Stimulated activated CD8-positive, alpha-beta memory T cell treated with anti-CD3 and anti-CD28 coated beads, Interleukin-12 subunit alpha, Interleukin-12 subunit beta, amount 100 ng/mL, for 24 hours (primary cell): ENCODE data around the gene TMEM178B.

Experiments used
- DNase-seq: peaks from one replicate; pipeline ENCODE4 v3.0.0-alpha.2; 2020; ENCODE audit errors: extremely low read depth

TMEM178B gene

DNA sequence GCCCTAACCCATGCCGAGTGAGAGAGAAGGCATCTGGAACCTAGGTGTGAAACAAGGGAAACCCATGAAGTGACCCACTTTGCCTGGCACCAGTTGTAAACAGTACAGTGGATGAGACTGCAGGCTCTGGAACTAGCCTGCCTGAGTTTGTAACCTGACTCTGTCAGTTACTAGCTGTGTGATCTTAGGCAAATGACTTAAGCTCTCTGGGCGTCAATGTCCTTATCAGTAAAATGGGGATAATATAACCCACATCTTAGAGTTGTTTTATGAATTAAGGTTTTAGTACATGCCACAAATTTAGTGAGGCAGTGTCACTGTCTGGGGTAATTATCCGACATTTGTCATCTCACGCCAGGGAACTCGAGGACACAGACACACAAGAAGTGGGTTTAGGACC, 394.5 kb downstream of the TMEM178B start:
- no peak for DNase-seq

DNA sequence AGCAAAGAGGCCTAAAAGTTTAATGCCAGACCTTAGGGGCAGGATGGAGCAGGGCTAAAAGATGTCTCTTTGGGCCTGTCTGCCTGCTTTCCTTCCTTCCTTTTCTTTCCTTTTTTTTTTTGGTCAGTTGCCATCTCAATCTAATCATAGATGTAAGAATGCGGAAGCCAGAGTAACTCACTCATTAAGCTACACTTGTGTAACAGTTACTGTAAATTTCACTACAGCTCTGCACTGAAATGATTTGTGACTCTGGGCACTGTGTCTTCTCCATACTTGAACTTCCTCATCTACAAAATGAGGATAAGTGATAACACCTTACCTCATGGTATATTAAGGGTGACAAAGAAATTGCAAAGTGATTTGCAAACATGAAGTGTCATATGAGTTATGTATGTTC, 401.8 kb downstream of the TMEM178B start:
- DNase-seq: no peak

DNA sequence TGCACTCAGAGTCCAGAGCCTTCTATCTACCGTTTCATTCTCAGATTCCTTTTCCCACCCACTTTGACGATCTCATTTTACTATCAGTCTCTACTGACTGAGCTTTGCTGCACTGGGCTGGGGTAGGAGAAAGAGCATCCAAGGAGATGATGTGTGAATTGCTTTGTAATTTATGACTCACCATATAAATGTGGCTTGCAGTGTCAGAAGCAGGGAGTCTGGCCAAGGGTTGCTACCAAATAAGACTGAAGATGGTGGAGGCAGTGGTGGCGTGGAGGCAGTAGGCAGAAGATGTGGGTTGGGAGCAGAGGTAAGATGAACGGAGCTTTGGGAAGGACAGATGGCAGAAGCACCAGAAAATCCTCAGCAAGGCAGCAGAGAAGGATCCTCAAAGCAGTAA, 404.0 kb downstream of the TMEM178B start:
- no peak for DNase-seq

DNA sequence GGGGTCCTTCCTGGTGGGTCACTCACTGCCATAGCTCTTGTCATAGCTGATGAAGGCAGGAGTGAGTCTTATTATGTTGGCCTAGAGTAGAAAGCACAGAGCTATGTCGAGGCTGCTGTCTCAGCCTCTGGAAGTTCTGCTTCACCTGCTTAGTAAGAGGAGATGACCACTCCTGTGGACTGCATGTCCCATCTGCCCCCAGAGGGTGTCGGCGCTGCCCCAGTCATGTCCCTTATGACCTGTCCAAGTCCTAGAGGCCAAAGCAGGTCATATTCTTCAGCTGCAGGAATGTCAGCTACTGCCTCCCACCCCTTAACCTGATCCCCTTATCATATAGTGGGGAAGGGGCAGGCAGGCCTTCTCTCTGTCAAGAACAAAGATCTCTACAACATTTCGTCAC, 405.0 kb downstream of the TMEM178B start:
- DNase-seq: no peak

DNA sequence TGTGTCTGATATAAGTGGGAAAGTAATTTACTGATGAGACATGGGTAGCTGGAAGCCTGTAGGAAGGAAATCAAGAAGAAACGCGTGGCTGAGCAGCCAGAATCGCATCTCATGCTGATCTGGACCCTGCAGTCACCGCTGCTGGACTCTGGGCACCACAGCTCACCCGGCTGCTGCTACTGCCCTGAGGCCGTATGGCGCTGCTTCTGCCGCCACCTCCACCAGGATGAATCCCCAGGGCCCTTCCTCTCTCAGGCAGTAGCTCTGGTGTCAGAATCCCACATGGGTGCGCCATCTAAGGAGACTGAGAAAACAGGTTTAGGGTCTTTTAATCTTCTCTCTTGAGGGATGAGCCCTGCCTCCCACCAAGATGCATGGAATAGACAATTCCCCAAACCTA, 407.1 kb downstream of the TMEM178B start:
- DNase-seq: no peak

DNA sequence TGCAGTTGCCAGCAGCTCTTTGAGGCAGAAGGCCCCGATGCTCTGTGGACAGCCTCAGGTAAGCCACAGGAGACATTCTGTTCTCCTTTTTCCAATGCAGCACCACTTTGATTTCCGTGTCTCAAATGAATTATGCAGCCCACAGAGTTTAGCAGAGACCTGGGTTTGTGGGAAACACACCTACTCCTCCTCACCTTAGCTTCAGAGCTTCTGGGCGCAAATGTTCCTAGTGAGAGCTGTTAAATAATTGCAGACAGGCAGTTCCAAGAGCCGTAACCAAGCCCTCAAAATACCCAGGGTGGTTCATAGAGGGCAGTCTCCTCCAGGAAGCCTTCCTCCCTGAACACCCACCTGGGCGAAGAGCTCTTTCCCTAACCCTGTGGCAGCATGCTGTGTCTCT, 408.1 kb downstream of the TMEM178B start:
- no peak for DNase-seq

DNA sequence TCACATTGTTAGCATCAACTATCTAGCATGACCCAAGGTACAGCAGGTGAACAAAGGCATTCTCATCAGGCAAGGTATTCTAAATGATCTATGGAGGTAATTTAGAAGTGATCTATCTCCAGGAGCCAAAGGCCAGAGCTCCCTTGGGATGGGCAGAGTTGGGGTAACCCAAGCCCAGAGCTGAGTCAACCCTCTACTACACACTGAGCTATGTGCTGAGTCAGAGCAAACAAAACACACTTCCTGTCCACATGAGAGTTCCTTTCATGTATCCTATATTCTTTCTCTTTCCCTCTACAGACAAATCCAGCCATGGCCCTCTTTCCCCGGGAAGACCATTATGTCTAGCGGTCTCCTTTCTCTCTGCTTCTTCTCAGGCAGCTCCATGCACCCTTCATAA, 409.2 kb downstream of the TMEM178B start:
- no peak for DNase-seq

DNA sequence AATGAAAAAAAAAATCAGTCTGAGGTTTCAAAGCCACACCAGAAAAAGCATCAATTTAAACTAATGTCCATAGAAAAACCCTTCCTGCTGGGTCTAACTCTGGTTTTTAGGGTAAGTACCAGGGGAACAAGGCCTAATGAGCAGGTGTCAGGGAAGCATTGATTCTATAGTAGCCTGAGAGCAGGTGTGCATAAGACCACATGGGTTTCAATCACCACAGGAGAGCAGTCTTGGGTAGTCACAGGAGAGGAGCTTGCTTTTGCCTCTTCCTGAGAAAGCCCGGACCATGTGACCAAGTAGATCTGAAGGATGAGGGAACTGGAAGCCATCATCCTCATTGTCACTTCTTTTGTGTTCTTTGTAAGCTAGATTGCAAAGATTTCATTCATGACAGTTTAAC, 411.0 kb downstream of the TMEM178B start:
- DNase-seq: no peak

DNA sequence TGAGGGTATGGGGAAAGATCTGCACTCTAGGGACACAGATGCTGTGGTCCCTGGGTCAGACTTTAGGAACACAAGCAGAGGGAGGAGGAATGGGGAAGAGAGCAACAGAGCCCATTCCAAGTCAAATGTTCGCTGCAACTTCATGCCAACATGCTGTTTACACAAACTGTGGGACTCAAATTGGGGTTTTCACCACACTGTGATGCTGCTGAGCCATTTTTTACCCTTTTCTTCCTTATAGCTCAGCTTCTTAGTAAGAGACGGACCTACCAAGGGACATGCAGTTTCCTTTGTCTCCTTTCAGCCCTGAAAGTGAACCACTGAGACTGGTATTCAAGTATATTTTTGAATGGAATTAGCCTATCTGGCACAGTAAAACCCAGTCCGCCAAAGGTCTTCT, 413.1 kb downstream of the TMEM178B start:
- no peak for DNase-seq

DNA sequence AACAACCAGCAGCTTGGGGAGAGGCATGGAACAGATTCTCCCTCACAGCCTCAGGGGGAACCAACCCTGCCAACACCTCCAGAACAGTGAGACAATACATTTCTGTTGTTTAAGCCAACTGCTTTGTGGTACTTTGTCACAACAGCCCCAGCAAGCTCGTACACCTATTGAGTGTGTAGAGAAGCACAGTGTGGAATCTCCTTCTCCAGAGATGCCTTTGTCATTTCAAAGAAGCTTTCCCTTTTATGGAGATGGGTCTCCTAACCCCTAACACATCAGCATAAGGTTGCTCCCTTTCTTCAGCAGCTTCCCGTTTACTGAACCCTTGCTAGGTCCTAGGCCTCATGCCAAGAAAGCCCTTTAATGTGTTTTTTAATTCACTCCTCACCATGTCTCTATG, 416.6 kb downstream of the TMEM178B start:
- DNase-seq: no peak

DNA sequence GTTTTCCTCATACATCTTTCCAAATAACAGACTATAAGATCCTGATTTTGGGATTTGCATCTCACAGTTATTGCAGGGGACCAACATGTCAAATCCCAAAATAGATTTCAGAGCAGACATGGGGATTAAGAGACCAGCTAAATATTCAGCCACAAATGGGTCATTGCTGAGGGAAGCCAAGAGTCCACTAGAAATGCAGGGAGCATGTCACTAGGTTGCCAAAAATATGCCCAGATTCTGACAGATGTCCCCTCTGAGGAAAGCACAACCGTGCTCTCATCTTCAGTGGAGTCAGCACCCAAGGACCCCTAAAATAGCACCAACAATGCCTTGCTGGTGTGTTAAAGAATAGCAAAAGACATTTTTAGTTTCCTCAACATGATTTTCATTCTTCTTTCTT, 421.2 kb downstream of the TMEM178B start:
- DNase-seq: no peak

DNA sequence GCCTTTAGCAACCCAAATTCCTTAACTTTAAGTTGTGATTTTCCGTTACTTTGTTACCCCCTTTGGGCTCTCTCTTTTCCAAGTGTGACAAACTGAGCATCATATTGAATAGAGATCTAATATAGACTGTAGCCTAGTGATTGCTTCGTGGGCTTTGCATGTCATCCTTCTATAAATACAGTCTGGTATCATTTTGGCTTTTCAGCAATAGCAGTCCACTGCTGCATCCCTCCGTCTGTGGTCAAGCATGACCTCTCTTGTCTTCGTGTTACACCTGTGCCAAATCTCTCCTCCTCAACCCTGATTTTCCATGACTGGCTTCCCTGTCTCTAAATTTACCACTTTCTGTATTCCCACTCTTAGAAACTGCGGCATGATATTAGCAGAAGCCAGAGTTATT, 423.5 kb downstream of the TMEM178B start:
- DNase-seq: no peak

DNA sequence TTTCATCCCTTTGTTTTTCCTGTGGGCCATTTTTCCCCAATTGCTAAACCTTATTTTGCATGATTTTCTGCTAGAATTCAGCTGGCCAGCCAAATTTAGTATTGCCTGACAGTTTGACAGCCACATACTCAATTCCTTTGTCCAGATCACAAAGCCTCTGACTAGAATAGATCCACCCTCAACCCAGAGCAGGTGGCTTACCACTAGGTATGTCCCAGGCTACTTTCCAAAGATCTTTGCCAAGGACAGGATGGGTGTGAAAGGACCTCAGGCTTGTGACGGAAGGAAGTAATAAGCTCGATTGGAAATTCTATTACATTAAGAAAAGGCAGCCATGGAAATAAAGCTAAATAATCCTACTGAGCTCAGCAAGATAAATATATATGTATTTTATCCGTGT, 426.7 kb downstream of the TMEM178B start:
- no peak for DNase-seq

DNA sequence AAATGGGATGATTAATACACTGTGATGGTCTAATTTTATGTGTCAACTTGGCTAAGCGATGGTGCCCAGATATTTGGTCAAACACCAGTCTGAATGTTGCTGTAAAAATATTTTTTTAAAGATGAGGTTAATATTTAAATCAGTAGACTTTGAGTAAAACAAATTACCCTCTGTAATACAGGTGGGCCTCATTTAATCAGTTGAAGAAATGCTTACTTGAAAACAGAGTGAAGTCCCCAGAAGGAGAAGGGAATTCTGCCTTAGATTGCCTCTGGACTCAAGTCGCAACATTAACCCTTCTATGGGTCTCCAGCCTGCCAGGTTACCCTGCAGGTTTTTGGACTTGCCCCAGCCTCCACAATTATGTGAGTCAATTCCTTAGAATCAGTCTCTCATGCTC, 427.6 kb downstream of the TMEM178B start:
- no peak for DNase-seq

DNA sequence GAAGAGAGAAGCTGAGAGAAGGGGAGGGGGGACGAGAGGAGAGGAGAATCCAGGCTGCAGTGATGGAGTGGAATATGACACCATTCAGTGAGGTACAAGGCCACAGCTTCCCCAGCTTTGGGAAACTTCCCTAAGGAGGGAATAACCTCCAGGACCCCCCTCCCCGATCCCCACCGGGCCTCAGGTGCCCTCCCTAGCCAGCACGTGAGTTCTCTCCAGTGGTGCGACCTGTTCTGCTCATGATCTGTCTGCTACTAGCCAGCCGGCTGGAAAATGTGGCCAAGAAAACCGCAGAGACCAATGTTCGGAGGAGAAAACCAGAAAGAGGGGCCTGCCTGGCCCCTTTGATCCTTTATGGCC, 437.4 kb downstream of the TMEM178B start:
- no peak for DNase-seq

DNA sequence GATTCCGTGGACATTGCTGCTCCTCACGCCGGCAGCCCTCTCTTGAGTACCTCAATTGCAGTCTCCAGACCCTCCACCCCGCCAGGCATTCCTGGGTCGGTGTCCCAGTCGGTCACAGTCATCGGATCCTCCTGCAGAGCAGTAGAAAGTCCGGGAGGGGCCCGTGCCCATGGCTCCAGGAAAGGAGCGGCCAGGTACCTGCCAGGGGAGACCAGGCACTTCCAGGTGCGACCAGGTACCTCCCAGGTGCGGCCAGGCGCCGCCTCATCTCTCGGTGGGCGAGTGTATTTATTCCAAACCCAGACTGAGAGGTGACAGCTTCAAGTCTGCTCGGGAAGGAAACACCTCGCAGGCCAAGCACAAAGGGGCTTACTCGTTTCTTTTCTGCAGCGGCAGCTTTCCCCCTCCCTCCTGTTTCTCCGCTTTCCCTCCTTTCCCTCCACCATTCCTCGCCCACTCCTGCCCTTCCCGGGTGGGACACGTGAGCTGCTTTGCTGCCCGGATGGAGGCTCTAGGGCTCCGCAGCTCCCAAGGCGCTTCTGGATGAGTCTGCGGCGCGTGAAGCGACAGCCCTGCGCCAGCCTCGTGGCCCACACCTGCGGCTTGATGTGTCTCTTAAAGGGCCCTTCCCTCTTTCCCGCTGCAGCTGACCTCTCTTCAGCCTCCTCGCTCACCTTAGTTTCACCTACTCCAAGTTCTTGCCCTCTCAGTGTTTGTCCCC, 438.0 kb downstream of the TMEM178B start:
- no peak for DNase-seq

DNA sequence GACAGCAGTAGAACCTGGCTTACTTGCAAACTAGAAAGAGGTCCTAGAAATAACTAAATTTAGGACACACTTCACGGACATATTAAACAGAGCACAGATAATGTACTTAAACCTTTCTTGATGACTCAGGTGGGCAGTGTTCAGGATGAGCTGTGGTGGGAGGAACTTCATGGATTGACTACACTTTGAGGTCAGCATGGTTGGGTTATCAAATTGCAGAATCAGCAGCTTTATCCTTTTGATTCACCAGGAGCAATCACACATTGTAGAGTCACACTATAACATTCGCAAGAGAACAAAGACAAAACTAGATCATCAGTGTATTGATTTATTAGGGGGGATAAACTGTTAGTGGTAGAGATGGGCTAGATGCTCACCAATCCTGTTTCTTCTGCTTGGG, 438.7 kb downstream of the TMEM178B start:
- DNase-seq: no peak

DNA sequence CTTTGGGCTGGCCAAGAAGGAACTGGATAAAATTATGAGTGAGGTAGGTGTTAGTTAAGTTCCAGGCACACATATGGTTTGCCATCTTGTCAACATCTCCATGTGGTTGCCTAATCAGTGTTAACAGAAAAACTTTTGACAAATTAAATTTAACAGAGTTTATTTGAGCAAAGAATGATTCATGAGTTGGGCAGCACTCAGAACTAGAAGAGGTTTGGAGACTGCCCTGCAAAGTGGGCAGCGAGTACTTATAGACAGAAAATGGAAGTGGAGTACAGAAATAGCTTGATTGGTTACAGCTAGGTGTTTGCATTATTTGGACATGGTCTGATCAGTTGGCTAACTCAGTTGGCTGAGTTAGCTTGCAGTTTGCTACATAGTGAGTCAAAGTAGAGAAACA, 439.9 kb downstream of the TMEM178B start:
- no peak for DNase-seq

DNA sequence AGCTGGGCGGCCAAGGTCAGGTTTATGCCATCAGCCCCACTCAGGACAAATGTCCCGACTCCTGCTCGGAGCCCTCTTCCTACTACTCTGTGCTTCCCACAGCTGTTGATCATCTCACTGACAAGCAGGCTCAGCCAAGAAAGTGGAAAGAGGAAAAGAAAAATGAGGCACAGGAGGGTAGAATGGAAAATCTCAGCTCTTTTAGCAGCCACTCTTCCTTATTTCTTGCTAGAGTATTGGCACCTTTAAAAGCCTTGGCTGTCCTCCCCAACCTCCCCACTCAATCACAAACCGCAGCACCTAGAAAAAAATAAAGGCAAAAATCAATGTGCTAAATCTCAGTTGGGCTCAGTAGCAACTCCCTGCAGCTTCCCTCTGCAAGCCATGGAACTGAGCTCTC, 442.1 kb downstream of the TMEM178B start:
- no peak for DNase-seq

DNA sequence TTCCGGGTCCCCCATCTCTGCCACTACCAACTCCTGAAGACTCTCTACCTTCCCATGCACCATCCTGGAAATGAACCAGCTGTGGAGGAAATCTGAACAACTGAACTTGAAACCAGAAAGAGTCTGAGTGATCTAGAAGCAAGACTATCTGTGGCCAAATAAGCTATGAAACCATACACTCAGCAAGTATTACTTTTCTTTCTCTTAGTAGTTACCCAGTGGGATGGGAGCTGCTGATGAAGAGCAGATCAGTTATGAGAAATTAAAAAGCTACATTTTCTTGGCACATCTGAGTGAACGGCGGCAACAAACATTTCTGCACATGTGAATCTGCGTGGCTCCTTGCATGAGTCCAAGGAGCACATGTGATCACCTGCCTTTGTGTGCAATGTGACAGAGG, 445.8 kb downstream of the TMEM178B start:
- no peak for DNase-seq

DNA sequence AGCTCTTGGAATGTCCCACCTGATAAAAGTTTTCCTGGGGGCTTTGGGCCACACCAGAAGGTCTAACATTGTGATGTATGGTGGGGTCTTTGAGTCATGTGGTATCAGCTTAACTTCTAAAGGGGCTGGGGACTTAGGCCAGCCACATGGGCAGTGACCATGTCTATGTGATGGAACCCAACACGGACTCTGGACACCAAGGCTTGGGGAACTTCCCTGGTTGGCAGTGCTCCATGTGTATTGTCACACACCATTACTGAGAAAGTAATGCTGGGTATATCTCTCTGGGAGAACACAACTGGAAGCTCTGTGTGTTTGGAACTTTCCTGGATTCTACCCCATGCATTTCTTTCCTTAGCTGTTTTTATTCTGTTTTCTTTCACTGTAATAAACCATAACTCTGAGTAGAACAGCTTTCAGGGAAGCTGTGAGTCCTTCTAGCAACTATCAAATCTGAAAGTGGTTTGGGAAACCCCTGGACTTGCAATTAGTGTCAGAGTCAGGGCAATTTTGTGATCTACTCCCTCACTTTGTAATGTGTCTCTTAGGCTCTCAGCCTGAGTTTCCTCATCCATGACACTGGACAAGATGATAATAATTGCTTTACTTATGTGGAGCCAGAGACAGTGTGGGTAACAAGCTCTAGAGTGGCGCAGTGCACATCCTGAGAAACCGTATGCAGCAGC, 448.9 kb downstream of the TMEM178B start:
- no peak for DNase-seq

DNA sequence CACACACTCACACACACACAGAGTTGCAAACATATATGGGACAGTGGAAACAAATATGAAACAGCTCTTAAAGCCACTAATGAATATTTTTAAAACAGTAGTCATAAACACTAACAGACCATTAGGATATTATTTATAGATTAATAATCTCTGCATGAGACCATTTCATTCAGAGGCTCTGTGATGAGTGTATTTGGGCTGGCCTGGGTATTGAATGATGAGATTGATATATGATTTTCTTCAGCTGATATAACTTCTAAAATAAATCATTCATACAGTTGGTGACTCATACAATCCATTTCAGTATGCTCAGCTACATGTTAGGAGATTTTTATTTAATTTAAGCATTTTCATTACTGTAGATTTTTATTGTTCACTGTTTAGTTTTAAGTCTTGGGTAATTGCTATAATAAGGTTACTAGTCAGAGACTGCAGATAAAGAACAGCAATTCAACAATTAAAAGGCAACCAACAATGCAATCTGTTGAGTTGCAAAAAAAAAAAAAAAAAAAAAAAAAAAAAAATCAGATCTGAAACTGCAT, 452.2 kb downstream of the TMEM178B start:
- DNase-seq: no peak

DNA sequence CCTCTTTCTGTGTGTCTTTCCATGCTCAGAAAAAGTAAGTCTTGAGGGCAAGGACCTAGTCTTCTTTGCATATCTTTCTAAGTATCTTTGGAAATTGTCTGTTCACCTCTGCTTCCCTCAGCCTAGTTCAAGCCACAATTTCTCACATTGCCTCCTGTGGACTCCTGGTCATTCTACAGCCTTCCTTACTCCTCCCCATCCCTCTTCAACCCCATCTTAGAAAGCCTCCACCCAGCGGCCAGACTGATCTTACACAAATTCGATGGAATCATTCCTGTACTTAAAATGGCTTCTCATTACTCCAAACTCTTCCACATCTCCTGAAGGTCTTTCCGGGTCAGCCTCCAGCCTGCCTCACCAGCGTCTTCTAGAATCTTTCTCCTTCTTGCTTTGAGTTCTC, 453.2 kb downstream of the TMEM178B start:
- no peak for DNase-seq

DNA sequence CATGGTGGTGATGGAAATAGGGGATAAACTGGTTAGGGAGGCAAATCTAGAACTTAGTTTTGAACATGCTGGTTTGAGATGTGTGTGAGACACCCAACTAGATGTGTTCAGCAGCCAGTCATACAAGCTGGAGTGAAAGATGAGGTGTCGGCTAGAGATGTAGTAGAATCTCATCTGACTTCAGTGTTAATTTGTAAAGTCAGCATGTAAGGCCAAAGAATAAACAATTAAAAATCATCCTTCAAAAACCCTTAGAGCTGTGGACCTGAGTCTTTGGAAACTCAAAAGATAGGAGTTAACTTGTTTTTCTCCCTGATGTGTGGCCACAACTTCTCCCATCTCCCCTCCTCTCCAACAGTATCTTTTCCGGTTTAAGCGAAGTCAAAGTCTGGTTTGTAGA, 454.5 kb downstream of the TMEM178B start:
- no peak for DNase-seq
